Activated T-cell treated with anti-CD3 and anti-CD28 coated beads for 48 hours (primary cell): Measurements from ENCODE around the gene MSRB1.
"Not testable (repeated sequence)": the region's sequence is repeated elsewhere in the genome, so short reads cannot be mapped to it uniquely, and the experiment has no call there.

ENCODE experiments used
- DNase-seq: peaks from one replicate; pipeline ENCODE4 v3.0.0-alpha.2; 2020; ENCODE audit warnings: low read depth

Gene MSRB1

DNA sequence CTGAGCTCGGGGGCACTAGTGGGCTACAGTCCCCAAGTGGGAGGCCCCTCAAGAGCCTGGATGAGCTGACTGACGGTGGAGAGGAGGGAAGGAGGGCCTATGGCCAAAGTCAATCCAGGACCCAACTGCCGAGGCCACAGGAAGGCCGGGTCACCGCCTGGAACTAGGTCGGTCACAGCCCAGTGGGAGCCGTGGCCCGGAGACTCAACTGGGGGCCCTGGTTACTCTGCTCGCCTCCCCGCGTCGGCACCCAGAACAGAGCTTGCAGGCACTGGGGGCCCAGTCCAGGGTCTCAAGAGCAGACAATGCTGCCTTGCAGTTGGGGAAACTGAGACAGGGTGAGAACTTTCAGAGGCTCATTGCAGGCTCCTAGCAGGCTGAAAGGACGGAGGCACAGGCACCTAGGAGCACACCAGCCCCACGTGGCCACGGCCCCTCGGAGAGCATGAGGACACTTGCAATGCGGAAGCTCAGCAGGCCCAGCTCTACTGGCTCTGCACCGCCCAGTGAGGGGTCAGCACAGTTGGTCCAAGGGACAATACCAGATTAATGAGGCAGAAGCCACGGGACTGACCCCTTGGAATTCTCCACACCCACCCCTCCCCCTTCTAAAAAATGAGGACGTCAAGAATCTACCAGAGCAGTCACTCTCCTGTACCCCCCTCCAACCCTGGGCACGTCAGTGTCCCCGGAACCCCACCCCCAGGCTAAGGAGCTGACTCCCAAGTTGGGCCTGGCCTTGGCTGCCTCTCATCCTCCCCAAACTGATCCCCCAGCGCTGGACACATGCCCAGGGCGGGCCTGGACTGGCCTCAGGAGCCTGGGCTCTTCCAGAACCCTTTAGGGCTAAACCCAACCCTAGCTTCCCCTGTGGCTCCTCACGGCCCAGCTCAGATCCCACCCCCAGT, 27.0 kb downstream of the MSRB1 start:
- no peak for DNase-seq

DNA sequence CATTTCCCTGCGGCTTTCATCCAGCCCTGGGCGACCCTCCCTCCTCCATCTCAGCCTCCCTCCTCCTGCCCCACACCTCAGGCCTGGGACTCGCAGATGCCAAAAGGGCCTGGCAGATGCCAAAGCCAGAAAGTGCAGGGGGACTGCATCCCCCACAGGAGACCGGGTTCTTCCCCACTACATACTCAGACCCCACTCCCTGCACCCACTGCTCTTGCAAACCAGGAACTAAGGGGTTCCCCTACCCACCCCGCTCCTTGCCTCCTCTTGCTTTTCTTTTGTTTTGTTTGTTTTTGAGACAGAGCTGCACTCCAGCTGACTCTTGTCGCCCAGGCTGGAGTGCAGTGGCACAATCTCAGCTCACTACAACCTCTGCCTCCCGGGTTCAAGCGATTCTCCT, 28.0 kb downstream of the MSRB1 start:
- no peak for DNase-seq

DNA sequence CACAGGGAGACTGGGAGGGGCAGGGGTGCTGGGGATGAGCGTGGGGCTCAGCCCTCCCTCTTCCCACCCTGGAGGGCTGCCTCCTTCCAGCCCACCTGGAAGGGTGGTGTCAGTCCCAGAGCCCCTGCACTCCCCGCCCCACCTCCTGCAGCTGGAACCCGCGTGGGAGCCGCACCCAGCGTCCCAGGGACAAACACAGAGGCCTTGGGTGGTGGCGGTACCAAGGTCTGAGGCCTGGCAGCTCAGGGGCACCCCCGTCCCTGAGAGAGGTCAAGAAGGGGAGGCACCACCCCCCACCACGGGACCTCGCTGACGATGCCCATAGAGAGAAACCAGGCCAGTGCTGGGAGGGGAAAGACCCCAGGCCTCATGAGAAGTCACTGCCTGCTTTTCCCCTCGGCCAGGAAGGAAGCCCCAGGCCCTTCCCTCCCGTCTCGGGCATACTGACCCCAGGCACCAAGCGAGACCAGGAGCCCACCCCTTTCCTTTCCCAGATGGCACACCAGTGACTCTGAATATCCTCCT, 28.9 kb downstream of the MSRB1 start:
- no peak for DNase-seq

DNA sequence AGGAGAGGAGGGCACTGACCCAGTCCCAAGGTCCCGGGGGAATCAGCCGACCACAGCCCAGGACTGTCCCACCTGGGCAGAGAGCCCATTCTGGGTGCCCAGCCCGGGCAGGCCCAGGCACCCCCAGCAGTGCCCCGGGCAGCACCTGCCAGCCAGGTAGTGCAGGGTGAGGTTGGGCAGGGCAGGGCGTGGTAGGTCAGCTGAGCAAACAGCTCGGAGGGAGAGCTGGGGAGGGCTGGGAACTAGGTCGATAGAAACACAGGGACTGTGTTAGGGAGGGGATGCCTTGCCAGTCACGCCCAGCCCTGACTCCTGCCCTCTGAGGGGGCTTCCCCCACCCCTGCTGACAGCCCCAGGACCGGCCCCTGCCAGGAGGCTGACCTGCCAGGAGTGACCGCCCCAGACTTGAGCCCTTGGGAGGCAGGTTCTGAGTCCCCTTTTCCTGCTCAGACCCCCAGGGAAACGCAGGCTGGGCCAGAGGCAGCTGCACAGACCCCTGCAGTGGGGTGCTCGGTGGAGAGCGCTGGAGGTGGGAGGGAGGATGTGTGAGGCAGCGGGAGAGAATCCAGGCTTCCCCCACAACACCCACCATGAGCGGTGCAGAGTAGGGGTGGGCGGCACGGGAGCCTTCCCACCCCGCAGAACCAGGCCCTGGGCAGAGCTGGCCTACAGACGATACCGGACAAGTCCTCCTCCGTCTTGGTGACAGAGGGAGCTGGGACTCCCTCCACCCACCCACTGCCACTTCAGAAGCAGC, 29.5 kb downstream of the MSRB1 start:
- no peak for DNase-seq

DNA sequence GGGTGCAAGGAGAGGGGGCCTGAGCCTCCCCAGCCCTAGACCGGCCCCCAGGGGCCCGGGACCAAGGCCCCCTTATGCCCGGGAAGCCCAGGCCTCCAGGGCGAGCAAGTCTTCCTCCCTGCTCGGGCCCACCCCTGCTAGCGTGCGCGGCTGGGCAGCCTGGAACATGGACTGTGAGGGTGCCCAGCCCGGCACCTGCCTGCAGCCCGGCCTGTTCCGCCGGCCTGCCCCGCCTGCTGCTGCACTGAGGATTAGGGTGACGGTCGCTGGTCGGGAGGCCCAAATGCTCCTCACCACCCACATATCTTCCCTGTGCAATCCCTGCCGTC, 30.8 kb downstream of the MSRB1 start:
- DNase-seq = no peak

DNA sequence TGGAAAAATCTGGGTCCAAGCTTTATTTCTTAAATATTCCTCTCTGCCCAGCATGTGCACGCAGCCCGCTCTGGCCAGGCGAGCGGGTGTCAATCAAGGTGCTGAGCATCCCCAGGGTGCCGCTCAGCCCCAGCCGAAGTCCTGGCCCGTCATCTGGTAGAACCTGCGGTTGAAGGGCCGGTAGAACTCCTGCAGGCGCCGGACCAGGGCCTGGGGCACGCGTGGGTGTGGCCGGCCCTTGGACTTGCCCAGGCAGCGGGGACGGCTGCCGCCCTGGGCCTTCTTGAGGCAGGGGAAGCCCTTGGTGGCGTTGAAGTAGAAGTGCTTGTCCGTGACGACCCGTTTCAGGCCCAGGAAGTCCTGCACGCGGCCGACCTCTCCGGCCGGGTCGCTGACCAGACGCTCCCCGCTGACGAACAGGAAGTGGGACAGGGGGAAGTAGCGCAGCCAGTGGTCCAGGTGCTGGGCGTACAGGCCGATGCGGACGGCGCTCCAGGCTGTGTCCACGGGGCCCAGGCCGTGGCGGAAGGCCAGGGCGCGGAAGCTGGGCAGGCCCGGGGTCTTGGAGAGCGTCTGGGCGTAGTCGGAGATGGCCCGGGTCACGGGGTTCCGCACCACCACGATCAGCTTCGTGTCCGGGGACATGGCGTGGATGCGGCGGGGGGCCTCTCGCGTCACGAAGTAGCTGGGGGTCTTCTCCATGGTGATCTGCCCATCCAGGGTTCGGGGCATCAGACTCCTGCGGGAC, 31.4 kb downstream of the MSRB1 start:
- no peak for DNase-seq

DNA sequence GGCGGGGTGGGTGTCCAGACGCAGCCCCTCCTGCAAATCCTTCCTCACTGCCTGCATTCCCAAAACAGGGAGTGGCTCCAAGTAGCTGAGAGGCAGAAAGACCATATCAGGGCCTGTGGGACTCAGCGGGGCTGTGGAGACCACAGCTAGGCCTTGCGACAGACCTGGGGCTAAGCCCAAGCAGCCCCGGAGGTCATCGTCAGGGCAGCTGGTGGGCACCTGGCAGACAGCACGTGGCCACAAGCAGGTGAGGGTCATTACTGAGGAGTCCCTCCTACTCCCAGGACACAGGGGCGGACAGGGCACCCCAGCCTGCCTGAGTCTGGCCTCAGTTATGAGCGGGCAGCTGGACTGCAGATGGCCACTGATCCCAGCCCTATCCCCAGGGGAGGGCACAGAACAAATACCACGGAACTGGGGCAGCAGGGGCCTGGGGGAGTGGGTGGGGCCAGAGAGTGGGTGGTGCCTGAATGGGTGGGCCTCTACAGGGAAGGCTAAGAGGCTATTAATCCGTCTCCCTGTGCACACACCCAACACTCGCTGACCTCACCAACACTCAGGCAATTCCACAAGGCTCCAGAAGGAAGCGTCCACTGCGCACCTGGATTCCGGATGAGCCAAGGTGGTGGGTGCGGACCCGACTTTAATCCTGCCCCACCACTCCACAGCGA, 33.3 kb downstream of the MSRB1 start:
- no peak for DNase-seq

DNA sequence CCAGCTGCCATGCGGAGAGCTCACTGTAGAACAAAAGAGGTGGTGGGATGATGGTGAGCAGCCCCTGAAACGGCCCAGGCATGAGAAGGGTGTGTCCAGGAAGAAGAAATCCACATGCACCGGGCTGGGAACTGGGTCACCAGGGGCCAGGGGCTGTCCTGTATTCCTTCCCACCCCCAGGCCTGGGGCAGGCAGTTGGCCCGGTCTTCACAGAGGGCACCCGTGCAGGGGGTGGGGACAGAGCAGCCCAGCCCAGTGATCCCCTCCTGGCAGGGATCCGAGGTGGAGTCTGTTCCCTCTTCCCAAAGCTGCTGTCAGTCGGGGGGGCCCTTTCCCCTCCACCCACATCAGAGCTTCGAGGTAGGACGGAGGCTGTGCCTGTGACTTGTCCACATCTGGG, 34.0 kb downstream of the MSRB1 start:
- no peak for DNase-seq

DNA sequence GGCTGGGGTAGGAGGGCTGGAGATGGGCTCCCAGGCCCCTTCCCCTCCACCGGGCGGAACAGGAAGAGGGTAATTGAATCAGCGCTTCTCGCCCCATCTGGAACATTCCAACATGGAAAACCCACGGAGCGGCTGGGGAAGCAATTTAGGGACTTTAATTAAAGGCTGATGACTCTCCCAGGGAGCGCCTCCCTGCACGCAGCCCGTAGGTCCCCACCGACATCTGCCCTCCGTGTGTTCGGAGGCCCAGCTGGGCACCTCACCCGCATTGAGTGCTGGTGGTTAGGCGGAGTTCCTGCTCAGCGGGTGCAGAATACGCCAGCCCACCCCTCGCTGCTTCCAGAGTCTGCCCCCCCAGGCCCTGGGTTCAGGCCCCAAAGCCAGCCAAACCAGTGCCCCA, 34.8 kb downstream of the MSRB1 start:
- DNase-seq = no peak

DNA sequence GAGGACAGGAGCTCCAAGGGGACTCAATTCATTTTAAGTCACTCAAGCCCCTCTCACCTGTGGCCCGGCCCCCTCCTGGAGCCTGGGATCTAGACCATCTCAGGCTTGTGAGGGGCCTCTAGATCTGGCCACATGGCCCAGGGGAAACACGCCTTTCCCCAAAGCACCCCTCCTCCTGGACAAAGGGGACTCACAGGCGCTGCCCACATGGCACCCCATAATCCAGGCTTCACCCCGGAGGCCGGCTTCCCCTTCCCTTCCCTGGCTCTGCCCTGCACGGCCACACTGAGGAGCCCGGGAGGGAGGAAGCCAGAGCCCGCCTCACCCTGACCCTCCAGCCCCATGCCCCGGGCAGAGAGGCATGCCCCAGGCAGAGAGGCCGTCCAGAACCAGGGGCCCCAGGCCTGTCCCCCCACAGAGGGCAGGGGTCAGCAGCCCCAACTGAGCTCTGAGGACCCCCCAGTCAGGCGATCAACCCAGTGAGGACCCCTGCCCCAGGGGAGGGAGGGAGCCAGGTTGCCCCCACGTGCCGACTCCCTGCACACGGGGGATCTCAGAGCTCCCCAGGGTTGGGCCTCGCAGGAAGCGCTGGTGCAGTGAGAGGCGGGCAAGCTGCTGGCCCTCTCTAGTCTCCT, 35.7 kb downstream of the MSRB1 start:
- DNase-seq = no peak

DNA sequence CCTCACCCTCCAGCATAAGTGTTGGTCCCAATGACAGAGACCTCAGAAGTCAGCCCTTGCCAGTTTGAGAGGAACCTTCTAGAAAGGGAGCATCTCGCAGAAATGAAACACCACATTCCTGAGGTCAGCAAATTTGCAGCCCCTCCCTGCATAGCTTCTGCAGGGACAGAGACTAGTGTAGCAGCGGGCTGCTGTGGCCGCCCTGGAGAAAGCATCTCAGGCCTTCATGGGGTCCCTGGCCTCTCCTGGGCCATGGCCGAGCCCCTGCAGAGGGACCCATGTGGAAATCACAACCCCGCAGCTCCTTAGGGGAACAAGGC, 36.2 kb downstream of the MSRB1 start:
- DNase-seq = no peak

DNA sequence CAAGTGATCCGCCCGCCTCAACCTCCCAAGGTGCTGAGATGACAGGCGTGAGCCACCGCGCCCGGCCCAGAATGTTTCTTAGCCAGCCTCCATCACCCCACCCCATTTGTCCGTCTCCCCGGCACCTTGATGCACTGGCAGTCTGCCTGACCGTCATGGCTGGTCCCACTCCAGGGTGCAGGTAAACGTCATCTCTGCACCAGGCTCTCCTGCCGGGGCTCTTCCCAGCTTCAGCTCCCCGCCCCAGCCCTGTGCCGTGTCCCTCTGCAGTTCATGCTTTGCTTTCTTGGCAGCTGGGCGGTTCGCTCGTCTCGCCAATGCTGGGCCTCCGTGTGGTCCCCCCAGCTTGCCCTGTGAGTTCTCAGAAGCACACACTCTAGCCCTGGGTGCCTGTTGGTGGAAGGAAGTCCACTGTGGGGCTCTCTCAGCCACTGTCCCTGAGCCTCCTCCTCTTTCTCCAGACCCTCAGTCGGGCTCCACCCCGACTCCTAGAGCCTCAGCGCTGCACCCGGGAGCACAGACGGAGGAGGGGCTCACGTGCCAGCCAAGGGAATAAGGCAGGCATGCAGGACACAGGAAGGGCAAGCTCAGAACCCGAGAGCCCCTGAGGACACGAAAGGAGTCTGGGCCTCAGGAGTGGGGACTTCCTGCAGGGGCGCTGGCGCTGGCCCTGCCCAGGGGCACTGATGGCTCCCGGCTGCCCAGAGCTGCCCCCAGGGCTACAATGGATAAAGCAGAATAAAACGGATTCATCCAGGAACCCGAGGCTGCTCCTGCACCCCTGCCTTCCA, 36.7 kb downstream of the MSRB1 start:
- no peak for DNase-seq

DNA sequence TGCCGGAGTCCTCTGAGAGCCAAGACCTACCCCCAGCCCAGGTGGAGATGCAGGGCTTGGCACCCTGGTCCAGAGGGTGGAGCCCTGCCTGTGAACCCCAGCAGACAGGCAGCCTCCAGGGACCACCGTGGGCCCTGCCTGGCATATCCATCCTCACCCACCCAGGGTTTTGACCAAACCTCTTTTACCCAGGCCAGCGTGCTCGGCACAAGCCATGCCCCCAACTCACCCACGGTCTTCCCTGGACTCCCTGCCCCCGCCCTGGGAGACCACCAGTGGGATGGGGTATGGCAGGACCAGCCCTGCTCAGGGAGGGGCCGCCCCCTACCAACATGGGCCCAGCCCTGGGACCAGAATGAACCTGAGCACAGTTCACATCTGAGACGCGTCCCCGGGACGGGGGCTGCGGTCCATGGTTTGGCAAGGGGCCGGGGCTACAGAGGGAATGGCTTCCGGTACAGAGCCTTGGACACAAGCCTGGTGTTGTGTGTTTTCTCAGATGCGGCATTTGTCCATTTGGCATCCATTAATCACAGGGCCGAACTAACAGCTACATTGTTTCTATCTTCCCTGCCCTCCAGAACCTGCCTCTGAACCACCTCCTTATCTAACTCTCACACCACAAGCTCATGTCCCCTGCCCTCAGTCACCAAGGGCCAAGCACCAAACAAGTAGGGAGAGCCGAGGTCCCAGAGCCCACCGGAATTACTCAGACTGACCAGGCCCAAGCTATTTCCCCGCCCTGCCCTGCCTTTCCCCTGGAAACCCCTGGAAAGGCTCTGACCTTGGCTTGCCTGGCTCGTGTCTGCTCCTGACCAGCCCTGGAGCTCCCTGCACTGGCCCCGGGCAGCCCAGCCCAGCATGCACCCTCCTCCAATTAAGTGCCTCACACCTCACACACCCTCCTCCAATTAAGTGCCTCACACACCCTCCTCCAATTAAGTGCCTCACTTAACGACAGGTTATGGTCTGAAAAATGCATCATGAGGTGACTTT, 38.9 kb downstream of the MSRB1 start:
- DNase-seq = no peak

DNA sequence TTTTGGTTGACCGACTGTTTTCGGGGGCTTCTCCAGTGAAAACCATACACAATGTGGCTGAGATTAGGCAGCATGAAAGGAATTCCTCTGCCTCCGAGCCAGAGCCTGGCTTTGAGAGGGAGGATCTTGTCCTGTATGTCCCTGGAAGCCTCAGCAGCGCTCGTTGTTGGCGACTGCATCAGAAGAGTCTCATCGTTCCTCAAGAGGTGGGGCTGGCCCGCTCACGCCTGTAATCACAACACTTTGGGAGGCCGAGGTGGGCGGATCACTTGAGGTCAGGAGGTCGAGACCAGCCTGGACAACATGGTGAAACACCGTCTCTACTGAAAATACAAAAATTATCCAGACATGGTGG, 39.8 kb downstream of the MSRB1 start:
- no peak for DNase-seq

DNA sequence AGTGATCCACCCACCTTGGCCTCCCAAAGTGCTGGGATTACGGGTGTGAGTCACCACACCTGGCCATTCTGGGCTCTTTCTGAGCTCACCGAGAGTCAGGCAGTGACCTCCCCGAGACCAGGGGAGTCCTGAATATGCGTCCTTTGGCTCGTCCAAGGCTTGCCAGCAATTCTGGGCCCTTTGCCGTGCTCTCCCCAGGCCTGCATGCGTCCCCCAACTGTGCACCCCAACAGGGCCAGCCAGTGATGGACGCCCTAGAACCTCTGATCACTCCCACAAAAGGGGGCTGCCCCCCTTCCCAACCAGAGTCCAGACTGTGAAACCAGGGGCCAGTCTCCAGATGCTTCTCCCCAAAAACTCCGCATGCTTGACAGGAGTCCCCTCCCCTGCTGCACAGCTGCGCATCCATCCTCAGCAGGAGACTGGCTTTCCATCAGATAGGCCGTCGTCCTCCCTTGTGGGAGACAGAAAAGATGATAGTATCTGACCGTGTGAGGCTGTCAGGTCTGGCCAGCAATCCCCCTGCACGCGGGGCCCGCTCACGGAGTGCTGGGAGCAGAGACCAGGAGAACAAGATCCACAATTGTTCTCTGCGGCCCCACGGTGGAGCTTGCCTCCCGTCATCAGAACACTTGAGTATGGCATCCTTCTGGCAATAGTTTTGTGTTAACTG, 40.3 kb downstream of the MSRB1 start:
- DNase-seq = no peak

DNA sequence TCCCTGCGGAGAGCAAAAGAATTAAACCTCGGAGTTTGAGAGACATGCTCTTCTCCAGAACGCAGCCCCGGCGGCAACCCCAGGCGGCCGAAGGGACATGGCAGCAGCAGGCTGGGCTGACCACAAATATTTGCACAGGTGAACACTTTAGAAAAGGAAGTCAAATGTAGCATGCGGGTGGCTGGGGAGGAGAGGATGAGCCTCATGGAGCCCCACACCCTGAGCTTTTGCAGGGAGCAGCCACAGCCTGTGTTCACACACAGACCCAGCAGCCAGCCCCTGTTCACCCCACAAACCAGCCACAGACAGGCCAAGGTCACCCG, 42.6 kb downstream of the MSRB1 start:
- DNase-seq = no peak

DNA sequence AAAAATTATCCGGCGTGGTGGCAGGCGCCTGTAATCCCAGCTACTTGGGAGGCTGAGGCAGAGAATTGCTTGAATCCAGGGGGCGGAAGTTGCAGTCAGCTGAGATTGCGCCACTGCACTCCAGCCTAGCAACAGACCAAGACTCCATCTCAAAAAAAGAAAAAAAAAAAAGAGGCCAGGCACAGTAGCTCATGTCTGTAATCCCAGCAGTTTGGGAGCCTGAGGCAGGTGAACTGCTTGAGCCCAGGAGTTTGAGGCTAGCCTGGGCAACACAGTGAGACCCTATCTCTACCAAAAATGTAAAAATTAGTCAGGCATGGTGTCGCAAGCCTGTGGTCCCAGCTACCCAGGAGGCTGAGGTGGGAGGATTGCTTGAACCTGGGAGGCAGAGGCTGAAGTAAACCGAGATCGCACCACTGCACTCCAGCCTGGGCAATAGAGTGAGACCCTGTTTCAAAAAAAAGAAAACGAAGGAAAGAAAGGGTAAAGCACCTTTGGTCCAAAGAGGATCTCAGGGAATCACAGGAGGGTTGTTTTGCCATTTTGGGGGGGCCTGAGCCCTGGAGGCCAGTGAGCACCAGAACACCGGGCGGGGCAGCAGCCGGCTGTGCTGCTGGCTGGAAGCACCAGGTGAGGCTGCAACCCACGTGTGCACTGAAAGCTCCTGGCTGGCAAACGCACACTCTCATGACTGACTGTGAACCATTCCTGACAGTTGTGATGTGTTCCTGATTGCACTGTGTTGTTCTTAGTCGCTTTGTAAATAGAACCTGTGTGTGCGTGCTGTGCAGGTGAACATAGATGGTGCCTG, 43.2 kb downstream of the MSRB1 start:
- DNase-seq = no peak

DNA sequence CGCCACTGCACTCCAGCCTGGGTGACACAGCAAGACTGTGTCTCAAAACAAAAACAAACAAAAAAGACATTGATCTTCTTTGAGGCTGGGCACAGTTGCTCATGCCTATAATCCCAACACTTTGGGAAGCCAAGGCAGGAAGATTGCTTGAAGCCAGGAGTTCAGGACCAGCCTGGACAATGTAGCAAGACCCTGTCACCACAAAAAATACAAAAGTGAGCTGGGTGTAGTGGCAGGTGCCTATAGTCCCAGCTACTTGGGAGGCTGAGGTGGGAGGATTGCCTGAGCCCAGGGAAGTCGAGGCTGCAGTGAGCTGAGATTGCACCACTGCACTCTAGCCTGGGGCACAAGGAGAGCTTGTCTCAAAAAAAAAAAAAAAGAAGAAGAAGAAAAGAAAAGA, 45.3 kb downstream of the MSRB1 start:
- not testable (repeated sequence) for DNase-seq
